MG63 (cell line): Measurements from ENCODE around the gene SLC35A2. TPM values are rescaled to one million over a fixed set of nuclear protein-coding genes. Genes with fewer than 3 reads are reported as not detected.

Experiments
- DNase-seq: peaks from one replicate; pipeline ENCODE4 v3.0.0-alpha.2; 2020
- H3K27me3 ChIP-seq: fragments of 250-450 bp; sonication (Bioruptor Pico); 2 replicates; pipeline ENCODE4 v1.5.1; 2020; ENCODE audit warnings: mild to moderate bottlenecking, moderate library complexity
- H3K36me3 ChIP-seq: fragments of 250-450 bp; sonication (Bioruptor Pico); 2 replicates; pipeline ENCODE4 v1.5.1; 2020; ENCODE audit warnings: mild to moderate bottlenecking, moderate library complexity
- H3K4me3 ChIP-seq: fragments of 250-450 bp; sonication (Bioruptor Pico); 2 replicates; pipeline ENCODE4 v1.5.1; 2020; ENCODE audit warnings: mild to moderate bottlenecking, moderate library complexity
- H3K9me3 ChIP-seq: fragments of 250-450 bp; sonication (Bioruptor Pico); 2 replicates; pipeline ENCODE4 v1.5.1; 2020; ENCODE audit warnings: mild to moderate bottlenecking, moderate library complexity
- total RNA-seq: library from RNA; depleted of rRNA; stranded (reverse); fragments of >200 nt; shearing (Covaris generic); gene quantifications from 2 replicates; pipeline ENCODE4 v1.2.3, GENCODE V29; 2014; ENCODE audit warnings: low replicate concordance

Gene SLC35A2
- total RNA-seq, 1 experiment from 2014 or later, result 16.6 TPM

DNA sequence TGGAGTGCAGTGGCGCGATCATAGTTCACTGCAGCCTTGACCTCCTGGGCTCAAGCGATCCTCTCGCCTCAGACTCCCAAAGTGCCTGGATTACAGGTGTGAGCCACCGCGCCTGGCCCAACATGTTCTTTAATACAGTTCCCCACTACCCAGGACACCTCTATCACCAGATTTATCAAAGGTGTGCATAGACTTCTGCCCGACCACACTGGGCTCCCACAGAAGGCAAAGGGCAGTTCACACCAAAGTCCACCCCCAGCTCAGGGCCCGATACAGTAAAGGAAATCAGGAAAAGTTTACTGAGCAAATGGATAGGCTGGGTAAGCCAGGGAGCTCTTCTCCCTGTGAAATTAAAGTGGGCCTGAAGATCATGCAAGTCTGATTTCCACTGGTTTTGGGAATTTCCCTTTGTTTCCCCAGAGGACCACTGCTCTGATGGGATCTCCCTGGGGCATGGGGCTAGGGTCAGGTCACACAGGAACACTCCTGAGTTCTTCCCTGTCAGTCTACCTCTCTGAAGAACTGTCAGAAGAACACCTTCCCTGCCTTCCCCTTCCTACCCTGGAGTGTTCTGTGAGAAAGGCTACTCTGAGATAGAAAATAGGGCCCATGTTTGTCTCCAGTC lies 25.1 kb upstream of the SLC35A2 start:
- Histone ChIP-seq H3K36me3 (no peaks in the 10 kb centered on the region), H3K27me3 (no peaks in the 10 kb centered on the region), H3K4me3 (no peak overlapping the region), H3K9me3 (no peaks in the 10 kb centered on the region)
- no peak for DNase-seq

DNA sequence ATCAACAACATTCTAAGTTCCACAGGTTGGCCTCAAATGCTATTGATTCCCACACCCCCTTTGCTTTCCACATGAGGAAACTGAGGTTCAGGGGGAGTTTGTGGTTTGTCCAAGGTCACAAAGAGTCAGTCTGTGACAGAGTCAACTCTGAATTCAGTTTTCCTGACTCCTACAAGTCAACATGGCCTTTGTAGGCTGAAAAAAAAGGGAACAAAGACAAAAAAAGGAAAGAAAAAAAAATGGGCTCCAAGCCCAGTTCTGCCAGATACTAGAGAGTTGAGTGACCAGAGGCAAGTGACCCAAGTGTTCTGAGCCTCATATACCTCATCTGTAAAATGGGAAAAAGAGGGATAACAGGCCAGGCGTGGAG lies 23.8 kb upstream of the SLC35A2 start:
- Histone ChIP-seq H3K36me3 (no peaks in the 10 kb centered on the region), H3K27me3 (no peaks in the 10 kb centered on the region), H3K9me3 (no peaks in the 10 kb centered on the region), H3K4me3 (no peak overlapping the region)
- DNase-seq, result no peak

- Histone ChIP-seq H3K4me3 (no peak overlapping the region), H3K36me3 (no peaks in the 10 kb centered on the region), H3K27me3 (no peaks in the 10 kb centered on the region), H3K9me3 (no peaks in the 10 kb centered on the region)
- no peak for DNase-seq
Measured at GRCh38 chrX:48934581-48935300, 23.3 kb upstream of the SLC35A2 start.

- Histone ChIP-seq H3K4me3 (no peak overlapping the region), H3K27me3 (no peaks in the 10 kb centered on the region), H3K9me3 (no peaks in the 10 kb centered on the region), H3K36me3 (no peaks in the 10 kb centered on the region)
- DNase-seq, result no peak
Measured at GRCh38 chrX:48933757-48934156, 22.3 kb upstream of the SLC35A2 start.

GRCh38 chrX:48927736-48928382 lies 16.4 kb upstream of the SLC35A2 start:
- DNase-seq, result no peak
- Histone ChIP-seq H3K36me3 (no peaks in the 10 kb centered on the region), H3K9me3 (no peaks in the 10 kb centered on the region), H3K4me3 (no peak overlapping the region), H3K27me3 (no peaks in the 10 kb centered on the region)

GRCh38 chrX:48927123-48927522 lies 15.7 kb upstream of the SLC35A2 start:
- Histone ChIP-seq H3K27me3 (no peaks in the 10 kb centered on the region), H3K9me3 (no peaks in the 10 kb centered on the region), H3K36me3 (no peaks in the 10 kb centered on the region), H3K4me3 (no peak overlapping the region)
- DNase-seq, result no peak

DNA sequence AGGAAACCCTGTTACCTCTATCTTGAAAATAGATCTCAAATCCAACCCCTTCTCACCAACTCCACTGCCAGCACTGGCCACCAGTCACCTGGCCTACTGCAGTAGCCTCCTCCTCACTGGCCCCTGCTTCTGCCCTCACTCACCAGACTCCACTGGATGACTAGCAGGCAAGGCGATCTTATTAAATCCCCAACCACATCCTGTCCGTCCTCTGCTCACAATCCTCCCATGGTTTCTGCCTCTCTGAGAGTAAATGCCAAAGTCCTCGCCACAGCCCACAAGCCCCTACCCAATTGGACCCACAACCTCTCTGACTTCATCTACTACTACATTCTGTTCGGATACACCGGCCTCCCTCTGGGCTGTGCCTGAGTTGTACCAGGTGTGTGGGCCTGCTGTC lies 12.8 kb upstream of the SLC35A2 start:
- DNase-seq, result no peak
- Histone ChIP-seq H3K36me3 (no peaks in the 10 kb centered on the region), H3K27me3 (no peaks in the 10 kb centered on the region), H3K4me3 (no peak overlapping the region), H3K9me3 (no peaks in the 10 kb centered on the region)

DNA sequence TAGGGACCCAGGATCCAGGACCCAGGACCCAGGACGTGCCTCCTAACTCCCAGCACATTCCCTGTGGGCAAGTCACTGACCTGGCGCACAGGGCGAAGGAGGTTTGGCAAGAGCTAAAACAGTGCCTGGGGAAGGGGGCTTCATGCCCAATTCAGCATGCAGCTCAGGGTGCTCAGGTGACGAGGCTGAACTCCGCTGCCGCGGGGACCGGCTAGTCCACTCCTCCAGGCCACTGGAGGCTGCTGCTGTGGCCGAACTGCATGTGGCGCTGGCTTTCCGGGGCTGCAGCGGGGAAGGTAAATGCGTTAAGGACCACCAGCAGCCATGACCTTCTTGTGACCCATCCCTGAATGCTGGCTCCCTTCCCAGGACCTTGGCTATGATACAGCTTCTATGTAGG lies 12.3 kb upstream of the SLC35A2 start:
- Histone ChIP-seq H3K9me3 (no peaks in the 10 kb centered on the region), H3K4me3 (no peak overlapping the region), H3K36me3 (no peaks in the 10 kb centered on the region), H3K27me3 (no peaks in the 10 kb centered on the region)
- no peak for DNase-seq

DNA sequence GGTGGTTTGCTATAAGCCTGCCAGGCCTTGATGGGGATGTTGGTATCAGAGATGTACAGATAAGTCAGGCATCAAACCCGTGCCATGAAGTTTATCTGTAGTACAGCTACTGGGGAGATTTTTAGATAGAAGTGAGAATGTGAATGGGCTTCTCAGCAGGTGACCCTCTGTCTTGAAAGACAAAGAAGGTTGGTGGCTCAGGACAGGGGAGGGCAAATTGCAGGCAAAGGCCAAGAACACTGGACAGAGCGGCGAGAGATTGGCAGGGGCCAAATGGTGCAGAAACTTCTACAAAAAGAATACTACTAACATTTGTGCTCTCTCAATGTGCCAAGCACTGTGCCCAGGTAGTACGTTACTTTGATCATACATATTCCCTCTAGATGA lies 9.3 kb upstream of the SLC35A2 start:
- Histone ChIP-seq H3K9me3 (no peaks in the 10 kb centered on the region), H3K36me3 (no peaks in the 10 kb centered on the region), H3K27me3 (no peaks in the 10 kb centered on the region), H3K4me3 (no peak overlapping the region)
- no peak for DNase-seq

GRCh38 chrX:48919947-48920717 lies 8.7 kb upstream of the SLC35A2 start:
- Histone ChIP-seq H3K36me3 (no peaks in the 10 kb centered on the region), H3K9me3 (no peaks in the 10 kb centered on the region), H3K27me3 (no peaks in the 10 kb centered on the region), H3K4me3 (no peak overlapping the region)
- no peak for DNase-seq

DNA sequence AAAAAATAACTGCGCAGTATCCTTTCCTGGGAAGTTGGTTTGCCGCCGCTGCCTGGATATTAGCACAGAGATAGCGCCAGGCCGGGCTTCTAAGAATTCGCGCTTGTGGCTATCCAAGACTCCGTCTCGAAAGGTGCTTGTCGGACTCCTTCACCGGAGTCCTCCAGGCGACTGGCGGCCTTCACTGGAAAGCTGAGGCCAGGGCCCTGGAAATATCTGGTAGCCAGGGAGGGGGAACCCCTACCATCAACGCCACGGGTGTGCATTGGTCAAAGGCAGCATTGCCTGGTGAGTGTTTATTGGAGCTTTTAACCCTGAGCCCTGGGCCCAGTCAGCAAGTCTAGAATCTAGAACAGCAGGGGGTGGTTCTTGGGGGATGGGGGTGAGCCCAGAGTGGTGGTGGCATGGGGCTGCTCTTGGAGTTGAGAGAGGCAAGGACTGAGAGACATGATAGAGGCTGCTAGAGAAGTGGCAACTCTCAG lies 8.0 kb upstream of the SLC35A2 start:
- no peaks in the 10 kb centered on the region for H3K9me3 ChIP-seq
- no peaks in the 10 kb centered on the region for H3K36me3 ChIP-seq
- no peak overlapping the region for H3K4me3 ChIP-seq
- DNase-seq, result no peak
- no peaks in the 10 kb centered on the region for H3K27me3 ChIP-seq

DNA sequence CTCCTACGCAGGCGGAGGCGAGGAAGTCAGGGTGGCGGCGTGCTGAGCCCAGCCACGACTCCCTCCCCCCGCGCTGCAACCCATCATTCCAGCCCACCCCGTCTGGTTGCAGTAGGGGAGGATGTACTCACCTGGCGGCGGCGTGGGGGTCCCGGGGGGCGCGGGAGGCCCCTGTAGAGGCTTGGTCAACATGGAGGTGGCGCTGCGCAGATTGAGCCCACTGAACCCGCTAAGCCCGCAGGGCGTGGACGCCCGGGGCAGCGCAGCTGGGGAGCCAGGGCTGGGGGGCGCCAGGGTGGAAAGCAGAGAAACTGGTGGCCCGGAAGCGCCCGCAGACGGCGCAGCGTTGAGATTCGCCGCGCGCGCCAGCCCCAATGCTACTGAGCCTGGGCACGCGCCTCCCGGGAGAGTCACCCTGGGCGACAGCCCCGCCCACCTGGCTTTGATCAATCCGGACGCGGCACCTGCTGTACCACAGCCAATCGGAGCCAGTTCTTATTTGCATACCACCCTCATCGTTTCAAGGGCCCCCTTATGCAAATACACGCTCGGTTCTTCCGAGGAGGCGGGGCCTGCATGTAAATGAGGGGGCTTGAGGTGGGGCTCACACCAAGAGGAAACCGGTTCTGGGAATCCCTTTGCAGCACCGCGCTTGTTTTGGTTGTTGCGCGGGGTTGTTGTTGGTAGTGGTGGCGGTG lies 7.3 kb upstream of the SLC35A2 start, which contains the start of gene PIM2:
Gene PIM2 (minus strand): TSS at position 382 of the 698 bp plus-strand sequence. CDS start 190 bp downstream, at position 192.
- H3K27me3 ChIP-seq, result no peaks in the 10 kb centered on the region
- H3K9me3 ChIP-seq, result no peaks in the 10 kb centered on the region
- peak within 1 kb of the TSS; percentile 40 for H3K4me3 ChIP-seq
- peak; percentile 69 for DNase-seq
- H3K36me3 ChIP-seq, result no peaks in the 10 kb centered on the region

DNA sequence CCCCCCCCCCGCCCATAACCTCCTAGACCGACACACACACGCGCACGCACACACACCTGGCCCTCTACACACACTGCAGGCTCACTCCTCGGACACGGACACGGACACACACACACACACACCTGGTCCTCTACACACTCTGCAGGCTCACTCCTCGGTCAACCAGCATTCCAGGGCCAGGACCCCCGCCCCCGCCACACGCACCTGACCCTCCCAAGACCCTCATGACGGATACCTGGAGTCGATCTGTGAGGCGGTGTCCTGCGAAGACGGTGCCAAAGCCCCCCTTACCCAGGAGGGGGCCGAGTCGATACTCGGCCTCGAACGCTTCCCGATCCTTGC lies 6.8 kb upstream of the SLC35A2 start:
- Histone ChIP-seq H3K36me3 (no peaks in the 10 kb centered on the region), H3K9me3 (no peaks in the 10 kb centered on the region), H3K27me3 (no peaks in the 10 kb centered on the region), H3K4me3 (peak overlapping the region; percentile 40)
- no peak for DNase-seq

- H3K27me3 ChIP-seq, result no peaks in the 10 kb centered on the region
- H3K4me3 ChIP-seq, result no peak overlapping the region
- no peaks in the 10 kb centered on the region for H3K9me3 ChIP-seq
- DNase-seq, result peak; percentile 72
- H3K36me3 ChIP-seq, result no peaks in the 10 kb centered on the region
Measured at GRCh38 chrX:48917139-48918001, 5.9 kb upstream of the SLC35A2 start.

GRCh38 chrX:48914593-48915493 lies 3.4 kb upstream of the SLC35A2 start:
- no peaks in the 10 kb centered on the region for H3K27me3 ChIP-seq
- no peak for DNase-seq
- no peaks in the 10 kb centered on the region for H3K36me3 ChIP-seq
- no peak overlapping the region for H3K4me3 ChIP-seq
- H3K9me3 ChIP-seq, result no peaks in the 10 kb centered on the region
